Spleen (tissue), 7 donors: ENCODE results near the gene PARD6A.

Experiments
- CTCF ChIP-seq, 11 experiments: fragments of 200-600 bp in 7 of 11; fragments of 450-650 bp in 4 of 11; sonication (generic) in 4 of 11; IDR thresholded peaks in 8 of 11; conservative IDR thresholded peaks in 3 of 11; 1 replicate in 7 of 11; 2 replicates in 4 of 11; pipeline versions ENCODE4 v1.4.0 to v1.8.0; 2016 to 2021; ENCODE audit warnings: antibody characterized with exemption in 11 of 11, inconsistent platforms in 4 of 11, mild to moderate bottlenecking in 1 of 11
- POLR2AphosphoS5 ChIP-seq, 3 donors: sonication (generic); formaldehyde crosslinking; IDR thresholded peaks; one replicate each; pipeline ENCODE4 v1.5.1; 2017; ENCODE audit warnings: antibody characterized with exemption in 3 of 3
- donor health status: DM: no; HTN: no; CAD: no; lungs with moderate emphysema.
- donor health status: DM: no; HTN: no; CAD: no.
- donor health status: DM: no; HTN: no; CAD: no.

GRCh38 chr16:67683767-67684166 is 23.0 kb downstream of the PARD6A start:
- TF ChIP-seq CTCF (IDR thresholded peaks at IDR 0.05 in 8 of 11, conservative IDR thresholded peaks at IDR 0.05 in 3 of 11) (no peak), POLR2AphosphoS5 (IDR thresholded peaks at IDR 0.05) (no peak)
